Measurements from ENCODE around the gene ZNF497. TPM values are rescaled to one million over a fixed set of nuclear protein-coding genes. Genes with fewer than 3 reads are reported as not detected.

Gene ZNF497
- total and polyA plus RNA-seq, 9 of the 15 experiments (the other 6 are each of a cell fraction or from before 2014, with no cell fraction given) = 0.06 to 0.98 (median 0.44) TPM; not detected in 1

- TF ChIP-seq ZNF407 (IDR thresholded peaks at IDR 0.05; ENCODE audit: low read depth) (peak; percentile 47; the same call in 1 of the 2 replicates), ZBTB2 (IDR thresholded peaks at IDR 0.05) (peak; percentile 67; the same call in 1 of the 2 replicates), ZNF592 (IDR thresholded peaks at IDR 0.05) (peak; percentile 73), E2F6 (IDR thresholded peaks at IDR 0.05; ENCODE audit: borderline replicate concordance in 1 of 2, extremely low read depth in 1 of 2, insufficient read depth in 1 of 2, insufficient read length in 1 of 2, low read depth in 1 of 2, low read length in 1 of 2, poor library complexity in 1 of 2, severe bottlenecking in 1 of 2) (peak; percentile 42 to 56), AFF4 (CRISPR knock-in tag; IDR thresholded peaks at IDR 0.05) (peak; percentile 92; the same call in 1 of the 2 replicates), ZC3H4 (CRISPR knock-in tag; IDR thresholded peaks at IDR 0.05; ENCODE audit: borderline replicate concordance) (peak; percentile 99), STAT5A (IDR thresholded peaks at IDR 0.05; ENCODE audit: borderline replicate concordance, low read length) (no peak)
These were observed 665 bp downstream of the ZNF497 start (continued) for GRCh38 chr19:58361900-58362271.

All from K562 (cell line).